ENCODE results near the gene SPOPL.
"Not testable (repeated sequence)": the region's sequence is repeated elsewhere in the genome, so short reads cannot be mapped to it uniquely, and the experiment has no call there.

The SPOPL gene

GRCh38 chr2:138536740-138537139 is 35.2 kb downstream of the SPOPL start:
- no peak overlapping the region for H3K4me3 ChIP-seq (ENCODE audit: low read depth, low read length)
- H3K9me3 ChIP-seq (ENCODE audit: control insufficient read depth, insufficient read depth, low read depth, low read length), result no peaks in the 10 kb centered on the region
- TF ChIP-seq GLI2 (tag by site-specific recombination; IDR thresholded peaks at IDR 0.05; ENCODE audit: borderline replicate concordance, low read depth), result no peak
- TF ChIP-seq ZNF324 (tag by site-specific recombination; IDR thresholded peaks at IDR 0.05), result no peak
- no peak for TF ChIP-seq ZNF629 (tag by site-specific recombination; IDR thresholded peaks at IDR 0.05)
- no peak for TF ChIP-seq GLI4 (tag by site-specific recombination; IDR thresholded peaks at IDR 0.05)
- TF ChIP-seq REPIN1 (tag by site-specific recombination; IDR thresholded peaks at IDR 0.05; ENCODE audit: low read depth), result no peak
- TF ChIP-seq PRDM6 (tag by site-specific recombination; IDR thresholded peaks at IDR 0.05), result no peak
- no peak for TF ChIP-seq ZNF529 (tag by site-specific recombination; IDR thresholded peaks at IDR 0.05; ENCODE audit: insufficient replicate concordance)
- no peak for TF ChIP-seq ZNF133 (tag by site-specific recombination; IDR thresholded peaks at IDR 0.05)
- TF ChIP-seq ZNF561 (tag by site-specific recombination; IDR thresholded peaks at IDR 0.05; ENCODE audit: borderline replicate concordance), result no peak
- TF ChIP-seq ZNF768 (tag by site-specific recombination; IDR thresholded peaks at IDR 0.05), result no peak
- TF ChIP-seq FEZF1 (tag by site-specific recombination; IDR thresholded peaks at IDR 0.05), result no peak
- TF ChIP-seq ZNF114 (tag by site-specific recombination; IDR thresholded peaks at IDR 0.05), result no peak
- no peak for TF ChIP-seq GFI1B (tag by site-specific recombination; IDR thresholded peaks at IDR 0.05)
- no peak for TF ChIP-seq ZNF596 (tag by site-specific recombination; IDR thresholded peaks at IDR 0.05)
- POLR2A ChIA-PET, result no interaction called here
- CTCF ChIA-PET, result no interaction called here
- H3K4me1 ChIP-seq (ENCODE audit: control insufficient read depth, insufficient read depth, low read length), result no peaks in the 10 kb centered on the region
- H3K27ac ChIP-seq (ENCODE audit: extremely low read depth, low read depth, low read length), result no peak overlapping the region
- H3K36me3 ChIP-seq (ENCODE audit: control insufficient read depth in 2 of 2, insufficient read depth in 1 of 2, low read length in 2 of 2), result peaks cover 0 to 11% of the 10 kb centered on the region in 2 experiments; a peak in 1 of 3 replicates

GRCh38 chr2:138537170-138537915 is 35.8 kb downstream of the SPOPL start:
- no peaks in the 10 kb centered on the region for H3K9me3 ChIP-seq (ENCODE audit: control insufficient read depth, insufficient read depth, low read depth, low read length)
- H3K4me3 ChIP-seq (ENCODE audit: low read depth, low read length), result no peak overlapping the region
- ChIA-PET POLR2A (no interaction called here), CTCF (no interaction called here)
- peaks cover 0 to 11% of the 10 kb centered on the region in 2 experiments; a peak in 1 of 3 replicates for H3K36me3 ChIP-seq (ENCODE audit: control insufficient read depth in 2 of 2, insufficient read depth in 1 of 2, low read length in 2 of 2)
- H3K4me1 ChIP-seq (ENCODE audit: control insufficient read depth, insufficient read depth, low read length), result no peaks in the 10 kb centered on the region
- no peak overlapping the region for H3K27ac ChIP-seq (ENCODE audit: extremely low read depth, low read depth, low read length)
- TF ChIP-seq HIC1 (tag by site-specific recombination; IDR thresholded peaks at IDR 0.05) (no peak), ZBTB17 (tag by site-specific recombination; IDR thresholded peaks at IDR 0.05) (no peak)

- H3K27ac ChIP-seq (ENCODE audit: extremely low read depth, low read depth, low read length); H3K4me3 ChIP-seq (ENCODE audit: low read depth, low read length); H3K4me1 ChIP-seq (ENCODE audit: control insufficient read depth, insufficient read depth, low read length); CTCF ChIA-PET; POLR2A ChIA-PET; H3K9me3 ChIP-seq (ENCODE audit: control insufficient read depth, insufficient read depth, low read depth, low read length); H3K36me3 ChIP-seq (ENCODE audit: control insufficient read depth in 2 of 2, insufficient read depth in 1 of 2, low read length in 2 of 2): not testable (repeated sequence)
Observed at GRCh38 chr2:138544206-138544605, 42.6 kb downstream of the SPOPL start.
